ENCODE results near the gene YY1AP1.
"Not testable (repeated sequence)": the region's sequence is repeated elsewhere in the genome, so short reads cannot be mapped to it uniquely, and the experiment has no call there.

The YY1AP1 gene

DNA sequence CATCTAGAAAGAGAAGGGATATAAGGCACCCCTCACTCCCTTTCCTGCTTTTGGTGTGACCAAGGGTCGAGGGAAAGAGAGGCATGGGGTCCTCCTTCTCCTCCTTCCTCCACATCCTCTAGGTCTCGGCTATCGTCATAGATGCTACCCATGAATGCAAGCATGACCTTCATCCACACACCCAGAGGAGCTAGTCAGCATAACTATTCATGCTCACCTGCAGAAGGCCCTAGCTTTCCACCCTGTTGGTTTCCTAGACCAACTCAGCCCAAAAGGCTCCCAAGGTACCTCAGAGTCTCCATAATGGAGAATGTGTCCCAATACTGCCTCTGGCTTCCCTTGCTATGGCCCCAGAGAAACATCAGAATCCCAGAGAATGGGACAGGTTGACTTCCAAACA, 45.3 kb downstream of the YY1AP1 start:
- DNase-seq, result no peak

DNA sequence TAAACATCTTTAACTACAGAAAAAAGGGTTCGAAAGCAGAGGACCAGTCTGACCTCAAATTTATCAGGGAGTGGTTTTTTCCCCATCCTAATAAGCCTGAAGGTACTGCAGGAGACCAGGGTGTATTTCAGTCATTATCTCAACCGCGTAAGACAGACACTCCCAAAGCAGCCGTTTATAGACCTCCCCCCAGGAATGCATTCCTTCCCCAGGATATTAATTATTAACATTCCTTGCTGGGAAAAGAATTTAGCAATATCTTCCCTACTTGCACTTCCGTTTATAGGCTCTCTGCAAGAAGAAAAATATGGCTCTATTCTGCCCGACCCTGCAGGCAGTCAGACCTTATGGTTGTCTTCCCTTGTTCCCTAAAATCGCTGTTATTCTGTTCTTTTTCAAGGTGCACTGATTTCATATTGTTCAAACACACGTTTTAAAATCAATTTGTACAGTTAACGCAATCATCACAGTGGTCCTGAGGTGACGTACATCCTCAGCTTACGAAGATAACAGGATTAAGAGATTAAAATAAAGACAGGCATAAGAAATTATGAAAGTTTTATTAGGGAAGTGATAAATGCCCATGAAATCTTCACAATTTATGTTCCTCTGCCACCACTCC, 45.9 kb downstream of the YY1AP1 start:
- not testable (repeated sequence) for DNase-seq

DNA sequence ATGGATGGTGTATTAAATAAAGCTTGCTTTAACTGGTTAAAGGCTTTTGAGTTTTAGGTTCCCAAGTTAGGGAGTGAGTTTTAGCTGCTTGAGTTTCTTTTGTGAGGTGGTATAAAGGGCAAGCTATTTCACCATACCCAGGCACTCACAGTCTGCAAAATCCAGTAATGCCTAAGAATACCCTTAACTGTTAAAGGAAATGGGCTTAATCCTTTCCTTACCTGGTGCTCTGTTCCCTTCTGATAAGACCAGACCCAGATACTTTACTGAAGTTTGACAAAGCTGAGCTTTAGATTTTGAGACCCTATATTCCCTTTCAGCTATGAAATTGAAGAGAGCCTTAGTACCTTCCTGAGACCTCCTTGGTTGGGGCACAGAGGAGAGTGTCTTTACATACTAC, 48.2 kb downstream of the YY1AP1 start:
- no peak for DNase-seq

DNA sequence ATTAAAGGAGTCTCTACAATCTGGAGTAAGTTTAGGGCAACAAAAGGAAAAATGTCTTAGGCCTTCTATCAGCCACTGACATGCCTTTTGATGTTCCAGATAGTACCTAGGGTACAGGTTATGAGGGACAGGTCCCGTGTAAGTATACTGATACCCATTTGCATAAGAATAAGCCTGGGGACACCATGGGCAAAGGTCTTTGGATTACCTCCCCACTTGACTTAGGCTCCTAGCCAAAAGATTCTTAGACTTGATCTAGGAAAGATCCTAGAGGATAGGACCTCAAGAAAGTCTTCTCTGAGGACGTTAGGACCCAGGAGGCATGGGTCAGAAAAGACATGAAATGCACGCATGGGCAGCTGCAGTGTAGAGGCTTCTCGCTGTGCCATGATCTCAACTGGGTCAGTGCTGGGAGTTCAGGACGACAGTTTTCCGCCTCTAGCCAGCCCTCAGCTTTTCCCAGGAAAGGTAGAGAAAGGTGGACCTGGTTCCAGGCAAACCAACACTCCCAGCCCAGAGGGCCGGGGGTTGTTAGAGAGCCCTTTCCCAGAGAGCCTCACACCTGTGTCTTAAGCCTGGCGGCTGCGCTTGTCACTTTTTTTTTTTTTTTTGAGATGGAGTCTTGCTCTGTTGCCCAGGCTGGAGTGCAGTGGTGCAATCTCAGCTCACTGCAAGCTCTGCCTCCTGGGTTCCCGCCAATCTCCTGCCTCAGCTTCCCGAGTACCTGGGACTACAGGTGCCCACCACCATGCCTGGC, 52.0 kb downstream of the YY1AP1 start:
- DNase-seq, result no peak

DNA sequence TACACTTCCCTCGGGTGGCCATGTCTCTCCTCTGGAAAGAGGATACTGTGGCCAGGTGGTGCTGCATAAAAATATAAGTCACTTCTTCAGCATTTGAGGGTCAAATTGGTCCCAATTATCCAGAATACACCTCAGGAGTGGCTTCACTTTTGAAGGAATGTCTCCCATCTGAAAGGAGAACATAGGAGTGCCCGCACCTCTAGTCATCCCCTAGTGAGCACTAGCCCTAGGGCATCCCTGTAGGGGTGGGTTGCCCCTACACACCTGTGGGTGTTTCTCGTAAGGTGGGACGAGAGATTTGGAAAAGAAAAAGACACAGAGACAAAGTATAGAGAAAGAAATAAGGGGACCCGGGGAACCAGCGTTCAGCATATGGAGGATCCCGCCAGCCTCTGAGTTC, 62.1 kb downstream of the YY1AP1 start:
- DNase-seq, result not testable (repeated sequence)

DNA sequence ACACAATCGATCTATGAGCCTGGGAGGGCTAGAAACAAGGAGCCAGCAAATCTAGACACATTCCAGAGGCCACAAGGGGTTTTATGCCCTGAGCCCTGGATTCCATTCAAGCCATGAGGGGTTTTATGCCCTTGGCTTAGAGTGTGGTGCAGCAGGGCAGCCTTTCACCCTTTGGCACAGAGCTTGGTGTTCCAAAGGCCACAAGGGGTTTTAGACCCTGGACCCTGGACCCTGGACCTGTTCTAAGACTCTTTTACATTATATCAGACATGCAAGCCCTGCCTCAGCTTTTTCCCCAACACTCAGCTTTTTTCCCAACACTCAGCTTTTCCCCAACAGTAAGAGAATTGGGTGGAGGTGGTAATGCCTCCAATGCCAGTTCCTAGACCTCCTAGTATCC, 65.2 kb downstream of the YY1AP1 start:
- no peak for DNase-seq

DNA sequence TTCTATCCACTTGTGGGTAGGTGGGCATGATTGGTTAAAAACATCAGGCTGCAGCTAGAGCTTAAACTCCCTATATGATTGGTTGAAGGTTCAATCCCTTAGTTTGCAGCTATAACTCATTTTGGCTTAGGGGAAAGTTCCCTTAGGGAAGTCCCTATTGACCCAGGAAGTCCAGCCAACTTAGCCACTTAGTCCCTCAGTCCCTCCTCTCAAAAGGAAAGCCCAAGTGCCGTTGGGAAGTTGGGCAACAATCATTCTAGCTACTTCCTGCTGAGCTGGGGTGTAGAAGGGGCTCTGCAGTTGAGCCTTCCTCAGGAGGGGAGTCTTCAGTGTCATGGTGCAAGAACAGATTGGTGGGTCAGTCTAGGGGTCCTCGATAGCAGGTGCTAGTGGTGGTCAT, 66.4 kb downstream of the YY1AP1 start:
- no peak for DNase-seq

DNA sequence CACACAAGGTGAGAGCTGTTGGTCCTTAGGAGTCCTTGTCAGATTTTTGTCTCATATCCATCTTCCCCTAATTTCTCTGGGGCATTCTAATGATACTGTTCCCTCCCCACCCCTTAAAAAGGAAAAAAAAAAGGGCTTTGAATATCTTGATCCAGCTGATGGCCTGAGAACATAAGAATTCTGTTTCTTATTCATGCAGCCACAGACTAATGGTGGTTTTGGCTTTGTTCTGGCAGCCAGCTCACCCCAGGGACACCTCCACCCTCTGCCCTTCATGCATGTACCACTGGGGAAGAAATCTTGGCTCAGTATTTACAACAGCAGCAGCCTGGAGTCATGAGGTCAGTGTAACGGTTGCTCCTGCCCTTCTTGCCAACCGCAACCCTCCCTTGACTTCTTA, 75.3 kb downstream of the YY1AP1 start:
- DNase-seq, result not testable (repeated sequence)

DNA sequence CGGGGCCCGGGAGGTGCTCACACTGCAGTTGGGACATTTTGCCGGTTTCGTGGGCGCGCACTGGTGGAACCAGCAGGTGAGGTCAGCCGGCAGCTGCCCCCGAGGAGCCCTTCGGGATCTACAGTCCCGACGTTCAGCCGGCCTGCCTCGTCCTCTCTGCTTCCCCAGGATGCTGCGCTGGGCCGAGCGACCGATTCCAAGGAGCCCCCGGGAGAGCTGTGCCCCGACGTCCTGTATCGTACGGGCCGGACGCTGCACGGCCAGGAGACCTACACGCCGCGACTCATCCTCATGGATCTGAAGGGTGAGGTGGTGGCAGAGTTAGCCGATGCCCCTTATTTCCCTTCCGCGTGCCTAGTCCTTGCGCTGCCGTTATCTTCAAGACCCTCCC, 78.3 kb downstream of the YY1AP1 start:
- not testable (repeated sequence) for DNase-seq

DNA sequence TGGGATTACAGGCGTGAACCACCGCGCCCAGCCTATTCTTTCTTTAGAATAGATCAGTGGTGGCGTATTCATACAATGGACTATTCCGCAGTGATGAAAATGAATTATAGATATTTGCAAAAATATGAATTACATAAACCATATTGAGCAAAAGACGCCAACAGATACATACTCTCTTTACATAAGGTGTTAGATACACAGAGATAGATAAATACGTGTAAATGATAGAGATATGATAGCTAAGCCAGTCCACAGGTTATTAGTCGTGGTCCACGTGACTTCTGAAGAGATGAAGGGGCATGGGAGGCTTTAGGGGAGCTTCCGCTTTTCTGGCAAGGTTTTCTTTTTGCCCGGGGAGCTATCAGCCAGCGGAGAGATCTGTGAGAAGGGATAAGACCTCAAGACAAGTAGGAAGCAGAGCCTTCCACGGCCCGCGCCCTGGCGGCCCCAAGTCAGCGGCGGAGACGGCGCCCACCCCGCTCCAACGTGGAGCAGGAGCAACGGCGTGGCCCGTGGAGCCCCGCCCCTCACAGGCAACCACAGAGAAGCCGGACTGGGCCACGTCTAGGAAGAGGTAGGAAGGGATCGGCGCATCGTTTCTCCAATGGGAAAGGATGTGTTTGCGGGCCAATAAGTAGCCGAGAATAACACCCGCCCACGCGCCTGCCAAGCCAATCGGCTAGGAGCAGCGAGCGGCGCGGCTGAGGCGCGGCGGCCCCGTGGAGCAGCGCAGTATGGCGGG, 78.9 kb downstream of the YY1AP1 start, which contains the start of gene MSTO1:
TSS of gene MSTO1 (plus strand) at position 704 of the 742 bp plus-strand sequence. CDS start at position 735, 31 bp downstream.
- DNase-seq, result peak; percentile 94

Data from NCI-H1417 treated with DMSO at 0.1 percent for 48 hours (cell line).